ENCODE data around the gene EPN3.

DNA sequence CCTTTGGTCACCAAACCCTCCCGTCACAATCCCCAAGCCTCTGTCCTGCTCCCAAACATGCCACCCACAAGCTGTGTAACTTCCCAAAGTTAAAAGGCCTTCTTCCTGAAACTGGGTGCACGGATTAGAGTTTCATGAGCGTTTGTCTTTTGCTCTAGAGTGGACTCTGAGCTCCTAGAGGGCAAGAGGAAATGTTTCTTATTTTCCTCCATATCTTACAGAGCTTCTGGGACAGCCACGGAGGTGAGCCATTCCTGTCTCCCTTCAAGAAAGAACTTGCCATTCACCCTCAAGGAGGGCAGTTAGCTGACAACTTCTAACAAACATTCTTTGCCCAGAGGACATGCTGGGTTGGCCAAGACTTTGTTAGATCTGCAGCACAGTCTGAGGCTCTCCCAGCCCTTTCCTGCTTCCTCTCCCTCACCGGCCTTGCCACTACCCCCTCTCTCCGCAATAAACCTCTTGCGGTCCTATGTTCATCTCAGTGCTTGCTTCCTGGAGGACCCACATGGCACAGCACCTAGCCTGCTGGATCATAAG is 26.9 kb upstream of the EPN3 start:
- TF ChIP-seq, protein P1, sequence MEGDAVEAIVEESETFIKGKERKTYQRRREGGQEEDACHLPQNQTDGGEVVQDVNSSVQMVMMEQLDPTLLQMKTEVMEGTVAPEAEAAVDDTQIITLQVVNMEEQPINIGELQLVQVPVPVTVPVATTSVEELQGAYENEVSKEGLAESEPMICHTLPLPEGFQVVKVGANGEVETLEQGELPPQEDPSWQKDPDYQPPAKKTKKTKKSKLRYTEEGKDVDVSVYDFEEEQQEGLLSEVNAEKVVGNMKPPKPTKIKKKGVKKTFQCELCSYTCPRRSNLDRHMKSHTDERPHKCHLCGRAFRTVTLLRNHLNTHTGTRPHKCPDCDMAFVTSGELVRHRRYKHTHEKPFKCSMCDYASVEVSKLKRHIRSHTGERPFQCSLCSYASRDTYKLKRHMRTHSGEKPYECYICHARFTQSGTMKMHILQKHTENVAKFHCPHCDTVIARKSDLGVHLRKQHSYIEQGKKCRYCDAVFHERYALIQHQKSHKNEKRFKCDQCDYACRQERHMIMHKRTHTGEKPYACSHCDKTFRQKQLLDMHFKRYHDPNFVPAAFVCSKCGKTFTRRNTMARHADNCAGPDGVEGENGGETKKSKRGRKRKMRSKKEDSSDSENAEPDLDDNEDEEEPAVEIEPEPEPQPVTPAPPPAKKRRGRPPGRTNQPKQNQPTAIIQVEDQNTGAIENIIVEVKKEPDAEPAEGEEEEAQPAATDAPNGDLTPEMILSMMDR (IDR thresholded peaks at IDR 0.05), result no peak
- no peak for TF ChIP-seq ZFX (IDR thresholded peaks at IDR 0.05; ENCODE audit: borderline replicate concordance)
